Keratinocyte (primary cell): Measurements from ENCODE around the gene MUL1. TPM values are rescaled to one million over a fixed set of nuclear protein-coding genes. Genes with fewer than 3 reads are reported as not detected.
A peak's percentile ranks its signal among the peaks of the same experiment; 100 is the strongest.

Experiments used
- DNase-seq: peaks from one replicate; pipeline ENCODE4 v3.0.0-alpha.2; 2011; ENCODE audit warnings: low read depth, missing footprints, low spot score
- FAIRE-seq: peaks from 2 replicates; lab custom pipeline; 2011; peaks lifted over from hg19 to GRCh38; lab: Jason Lieb, UNC
- H2AFZ ChIP-seq: 2 replicates; pipeline ENCODE4 v1.6.0; 2012; ENCODE audit warnings: low read length, control low read depth, inconsistent platforms; ENCODE audit not compliant: control insufficient read depth
- H3K27ac ChIP-seq: 2 replicates; pipeline ENCODE4 v1.5.1; 2011; ENCODE audit warnings: low read length; ENCODE audit not compliant: control insufficient read depth, insufficient read depth
- H3K27me3 ChIP-seq: 3 replicates; pipeline ENCODE4 v1.6.0; 2011; ENCODE audit warnings: low read length; ENCODE audit not compliant: control insufficient read depth, insufficient read depth; ENCODE audit errors: extremely low read depth
- H3K36me3 ChIP-seq, 2 experiments: 2 replicates in 1 of 2; 3 replicates in 1 of 2; pipeline ENCODE4 v1.5.1; 2011; ENCODE audit warnings: low read length in 2 of 2, mild to moderate bottlenecking in 1 of 2; ENCODE audit not compliant: control insufficient read depth in 2 of 2, insufficient read depth in 2 of 2; ENCODE audit errors: extremely low read depth in 1 of 2
- H3K4me1 ChIP-seq: 3 replicates; pipeline ENCODE4 v1.5.1; 2011; ENCODE audit warnings: low read length; ENCODE audit not compliant: control insufficient read depth, insufficient read depth; ENCODE audit errors: extremely low read depth
- H3K4me2 ChIP-seq: 3 replicates; pipeline ENCODE4 v1.6.0; 2011; ENCODE audit warnings: low read depth, low read length; ENCODE audit not compliant: control insufficient read depth, insufficient read depth; ENCODE audit errors: extremely low read depth
- H3K4me3 ChIP-seq, 3 experiments: fragments of 200-600 bp in 1 of 3; sonication (generic) in 1 of 3; 2 replicates in 2 of 3; 3 replicates in 1 of 3; pipeline ENCODE4 v1.5.1; 2011 to 2016; ENCODE audit warnings: low read length in 3 of 3, mild to moderate bottlenecking in 3 of 3, control low read depth in 2 of 3, inconsistent platforms in 1 of 3, low read depth in 1 of 3, mixed read lengths in 1 of 3, mixed run types in 1 of 3, moderate library complexity in 1 of 3; ENCODE audit not compliant: control insufficient read depth in 2 of 3, insufficient read depth in 2 of 3; ENCODE audit errors: extremely low read depth in 1 of 3
- H3K79me2 ChIP-seq: 2 replicates; pipeline ENCODE4 v1.6.0; 2012; ENCODE audit warnings: low read length; ENCODE audit not compliant: control insufficient read depth, insufficient read depth
- H3K9ac ChIP-seq: 3 replicates; pipeline ENCODE4 v1.6.0; 2011; ENCODE audit warnings: low read length; ENCODE audit not compliant: control insufficient read depth, insufficient read depth; ENCODE audit errors: extremely low read depth
- H3K9me1 ChIP-seq: 3 replicates; pipeline ENCODE4 v1.6.0; 2011; ENCODE audit warnings: low read length; ENCODE audit not compliant: control insufficient read depth, insufficient read depth; ENCODE audit errors: extremely low read depth
- H3K9me3 ChIP-seq: 2 replicates; pipeline ENCODE4 v1.5.1; 2012; ENCODE audit warnings: low read depth, low read length; ENCODE audit not compliant: control insufficient read depth
- H4K20me1 ChIP-seq: 3 replicates; pipeline ENCODE4 v1.6.0; 2011; ENCODE audit warnings: low read length; ENCODE audit not compliant: control insufficient read depth, insufficient read depth; ENCODE audit errors: extremely low read depth
- CTCF ChIP-seq, 3 experiments: IDR thresholded peaks in 1 of 3; conservative IDR thresholded peaks in 1 of 3; optimal IDR thresholded peaks in 1 of 3; 2 replicates in 2 of 3; 3 replicates in 1 of 3; pipeline versions ENCODE3 to v1.5.1; 2011; ENCODE audit warnings: low read length in 3 of 3, mild to moderate bottlenecking in 3 of 3, moderate library complexity in 2 of 3, control low read depth in 1 of 3, inconsistent platforms in 1 of 3; ENCODE audit not compliant: insufficient read depth in 2 of 3; ENCODE audit errors: extremely low read depth in 1 of 3
- EZH2 ChIP-seq: IDR thresholded peaks from one replicate; pipeline ENCODE4 v1.6.1; 2012; ENCODE audit warnings: inconsistent platforms, mild to moderate bottlenecking, low read length, moderate library complexity
- dilution Hi-C: fragments of 300-500 bp; cut with MboI; formaldehyde crosslinking; loops from one replicate; pipeline ENCODE4 v1.7.0; 2020; ENCODE audit warnings: low sequenced_read_pairs; ENCODE audit not compliant: extremely low pct_ligation_motif_present
- polyA plus RNA-seq, 5 experiments: library from polyadenylated mRNA; depleted of rRNA in 3 of 5; stranded (reverse) in 3 of 5; stranded (forward) in 1 of 5; unstranded in 1 of 5; fragments of >200 nt; gene quantifications; 1 replicate in 1 of 5; 2 replicates in 3 of 5; 3 replicates in 1 of 5; pipeline versions ENCODE4 v1.2.1 to v1.2.3, GENCODE V29; 2011 to 2012; ENCODE audit warnings: missing spikeins in 2 of 5, low read depth in 1 of 5, low replicate concordance in 1 of 5

The MUL1 gene
- polyA plus RNA-seq, 1 donor (not counting 4 experiments of a cell fraction or from before 2014, with no cell fraction given), result 28.2 TPM

GRCh38 chr1:20483833-20484518 is 24.0 kb downstream of the MUL1 start:
- no peak for TF ChIP-seq EZH2
- peak in 2 of 3 experiments; percentile 2 to 24 for TF ChIP-seq CTCF (optimal IDR thresholded peaks at IDR 0.05 in 1 of 3, IDR thresholded peaks at IDR 0.05 in 1 of 3, conservative IDR thresholded peaks at IDR 0.05 in 1 of 3; ENCODE audit: extremely low read depth in 1 of 3, insufficient read depth in 2 of 3, low read length in 3 of 3)
- peaks cover 3% of the 10 kb centered on the region for H3K9me1 ChIP-seq
- H3K4me1 ChIP-seq, result peaks cover 29% of the 10 kb centered on the region
- H4K20me1 ChIP-seq, result peaks cover 18% of the 10 kb centered on the region
- H3K4me2 ChIP-seq, result peak overlapping the region; percentile 70
- no peaks in the 10 kb centered on the region for H3K9me3 ChIP-seq
- no peaks in the 10 kb centered on the region for H3K36me3 ChIP-seq
- peaks cover 24% of the 10 kb centered on the region for H3K79me2 ChIP-seq
- DNase-seq, result no peak
- FAIRE-seq, result no peak
- H2AFZ ChIP-seq, result no peak overlapping the region
- H3K27ac ChIP-seq, result peak overlapping the region; percentile 90
- H3K4me3 ChIP-seq, result peak overlapping the region; percentile 78 to 96 (median 85)
- no peaks in the 10 kb centered on the region for H3K27me3 ChIP-seq
- peak overlapping the region; percentile 94 for H3K9ac ChIP-seq
- dilution Hi-C loops, result no loop called here

DNA sequence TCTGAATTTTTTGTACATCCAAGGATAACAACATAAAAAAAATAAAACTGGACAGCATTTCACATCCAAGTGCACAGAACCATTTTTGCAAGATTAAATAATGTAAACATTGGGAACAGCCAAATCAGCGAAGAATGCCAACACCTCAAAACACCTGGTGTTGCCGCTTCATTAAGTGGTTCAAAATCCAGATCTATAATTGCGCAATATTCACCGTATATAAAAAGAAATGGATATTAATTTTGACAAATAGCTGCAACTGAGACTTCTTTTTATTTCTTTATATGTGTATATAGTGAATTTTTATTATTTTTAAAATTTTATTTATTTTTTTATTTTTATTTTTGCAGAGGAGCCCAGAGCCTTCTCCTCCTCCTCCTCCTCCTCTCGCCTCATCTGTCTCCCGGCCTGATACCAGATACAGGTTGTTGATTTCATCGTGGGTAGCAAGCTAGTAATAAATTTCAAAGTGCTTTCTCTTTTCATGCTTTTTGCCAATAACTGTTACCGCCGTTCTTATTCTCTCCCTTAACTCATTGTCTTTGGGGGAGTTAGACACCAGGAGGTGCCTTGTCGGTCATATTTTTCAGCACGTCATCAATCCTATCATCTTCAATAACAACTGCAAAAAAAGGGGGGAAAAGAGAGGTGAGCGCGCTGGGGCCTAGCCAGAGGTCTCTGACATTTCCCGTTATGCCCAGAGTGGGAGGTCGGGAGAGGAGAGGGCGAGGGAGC is 24.7 kb downstream of the MUL1 start:
- Histone ChIP-seq H4K20me1 (peaks cover 18% of the 10 kb centered on the region), H3K4me1 (peaks cover 29% of the 10 kb centered on the region), H3K27me3 (no peaks in the 10 kb centered on the region), H3K9me1 (peaks cover 3% of the 10 kb centered on the region), H3K9ac (peak overlapping the region; percentile 94), H3K4me2 (peak overlapping the region; percentile 70), H3K9me3 (no peaks in the 10 kb centered on the region), H3K27ac (peak overlapping the region; percentile 90), H3K4me3 (peak overlapping the region; percentile 78 to 96 (median 85)), H3K79me2 (peaks cover 24% of the 10 kb centered on the region), H2AFZ (no peak overlapping the region), H3K36me3 (no peaks in the 10 kb centered on the region)
- FAIRE-seq, result no peak
- TF ChIP-seq CTCF (optimal IDR thresholded peaks at IDR 0.05 in 1 of 3, IDR thresholded peaks at IDR 0.05 in 1 of 3, conservative IDR thresholded peaks at IDR 0.05 in 1 of 3; ENCODE audit: extremely low read depth in 1 of 3, insufficient read depth in 2 of 3, low read length in 3 of 3) (no peak), EZH2 (no peak)
- dilution Hi-C loops, result no loop called here
- no peak for DNase-seq
